Measurements from ENCODE around the gene OR13F1.
"Not testable (repeated sequence)": the region's sequence is repeated elsewhere in the genome, so short reads cannot be mapped to it uniquely, and the experiment has no call there.

OR13F1 gene

GRCh38 chr9:104503963-104504362 lies at the start of gene OR13F1:
OR13F1 (plus strand) TSS chr9:104504263; CDS start chr9:104504263, 0 bp downstream.
- no peak for DNase-seq (ENCODE audit: low read depth in 2 of 3, low spot score in 1 of 3)

GRCh38 chr9:104456831-104457230 lies 47.2 kb upstream of the OR13F1 start:
- DNase-seq (ENCODE audit: low read depth in 2 of 3, low spot score in 1 of 3), result no peak

GRCh38 chr9:104463864-104464263 lies 40.2 kb upstream of the OR13F1 start:
- no peak for DNase-seq (ENCODE audit: low read depth in 2 of 3, low spot score in 1 of 3)

GRCh38 chr9:104468261-104468660 lies 35.8 kb upstream of the OR13F1 start:
- no peak for DNase-seq (ENCODE audit: low read depth in 2 of 3, low spot score in 1 of 3)

GRCh38 chr9:104482921-104483570 lies 21.0 kb upstream of the OR13F1 start:
- no peak for DNase-seq (ENCODE audit: low read depth in 2 of 3, low spot score in 1 of 3)

GRCh38 chr9:104485014-104485413 lies 19.0 kb upstream of the OR13F1 start:
- DNase-seq (ENCODE audit: low read depth in 2 of 3, low spot score in 1 of 3), result no peak

GRCh38 chr9:104494808-104495207 lies 9.3 kb upstream of the OR13F1 start:
- DNase-seq (ENCODE audit: low read depth in 2 of 3, low spot score in 1 of 3), result no peak

- DNase-seq (ENCODE audit: low read depth in 2 of 3, low spot score in 1 of 3), result no peak
These were observed 623 bp upstream of the OR13F1 start for GRCh38 chr9:104503440-104503839.

- no peak for DNase-seq (ENCODE audit: low read depth in 2 of 3, low spot score in 1 of 3)
These were observed 2.5 kb downstream of the OR13F1 start for GRCh38 chr9:104506565-104506964.

GRCh38 chr9:104514901-104515300 lies 10.8 kb downstream of the OR13F1 start:
- DNase-seq (ENCODE audit: low read depth in 2 of 3, low spot score in 1 of 3), result no peak

- not testable (repeated sequence) for DNase-seq (ENCODE audit: low read depth in 2 of 3, low spot score in 1 of 3)
These were observed 16.2 kb downstream of the OR13F1 start for GRCh38 chr9:104520241-104520640.

- DNase-seq (ENCODE audit: low read depth in 2 of 3, low spot score in 1 of 3), result no peak
These were observed 23.0 kb downstream of the OR13F1 start, which contains the start of gene OR13C4 for GRCh38 chr9:104527109-104527508. OR13C4 (minus strand) TSS chr9:104527209; CDS start chr9:104527209, 0 bp downstream.

- DNase-seq (ENCODE audit: low read depth in 2 of 3, low spot score in 1 of 3), result no peak
These were observed 32.7 kb downstream of the OR13F1 start, which contains the start of gene OR13C3 for GRCh38 chr9:104536756-104537155. OR13C3 (minus strand) TSS chr9:104536856; CDS start chr9:104536723, 133 bp downstream.

- no peak for DNase-seq (ENCODE audit: low read depth in 2 of 3, low spot score in 1 of 3)
These were observed 35.2 kb downstream of the OR13F1 start for GRCh38 chr9:104539275-104539674.

- DNase-seq (ENCODE audit: low read depth in 2 of 3, low spot score in 1 of 3), result no peak
These were observed 40.6 kb downstream of the OR13F1 start for GRCh38 chr9:104544644-104545043.

GRCh38 chr9:104553261-104553660 lies 49.2 kb downstream of the OR13F1 start:
- no peak for DNase-seq (ENCODE audit: low read depth in 2 of 3, low spot score in 1 of 3)
